ENCODE measurements around the gene TRIP10.

GRCh38 chr19:6769006-6769619 is 29.6 kb downstream of the TRIP10 start:
- TF ChIP-seq RAD21 (IDR thresholded peaks at IDR 0.05; ENCODE audit: low read length) (peak; percentile 58), POLR2A (IDR thresholded peaks at IDR 0.05; ENCODE audit: low read depth, low read length) (no peak), CTCF (conservative IDR thresholded peaks at IDR 0.05; ENCODE audit: low read depth, low read length) (peak; percentile 49), CEBPB (IDR thresholded peaks at IDR 0.05; ENCODE audit: low read depth, low read length) (no peak), SMC3 (IDR thresholded peaks at IDR 0.05; ENCODE audit: low read depth, low read length) (peak; percentile 62), MXI1 (IDR thresholded peaks at IDR 0.05; ENCODE audit: borderline replicate concordance, low read depth, low read length) (no peak), NFE2L2 (IDR thresholded peaks at IDR 0.05; ENCODE audit: low read depth, low read length) (no peak), ELK1 (IDR thresholded peaks at IDR 0.05; ENCODE audit: borderline replicate concordance, low read depth, low read length) (no peak), BHLHE40 (IDR thresholded peaks at IDR 0.05; ENCODE audit: low read depth, low read length) (no peak; the same call in 1 of the 2 replicates)
